H7 (cell line): ENCODE measurements around the gene CD79A. TPM values are rescaled to one million over a fixed set of nuclear protein-coding genes. Genes with fewer than 3 reads are reported as not detected.

Experiments
- DNase-seq: peaks from one replicate; pipeline ENCODE4 v3.0.0; 2012
- H3K27me3 ChIP-seq: 2 replicates; pipeline ENCODE4 v1.6.0; 2011; ENCODE audit warnings: mild to moderate bottlenecking, low read length; ENCODE audit not compliant: control insufficient read depth, insufficient read depth
- H3K36me3 ChIP-seq: replicated peaks from 2 replicates; pipeline ENCODE4 v1.5.1; 2011; ENCODE audit warnings: low read length; ENCODE audit not compliant: control insufficient read depth, insufficient read depth
- H3K4me3 ChIP-seq: 2 replicates; pipeline ENCODE4 v1.5.1; 2011; ENCODE audit warnings: low read depth, mild to moderate bottlenecking, control low read depth, low read length, moderate library complexity; ENCODE audit not compliant: insufficient read depth
- total RNA-seq: library from RNA; depleted of rRNA; stranded (reverse); fragments of >200 nt; shearing (Covaris generic); gene quantifications from 2 replicates; pipeline ENCODE4 v1.2.3, GENCODE V29; 2014

The CD79A gene
- total RNA-seq, 1 experiment from 2014 or later = not detected

- Histone ChIP-seq H3K27me3 (peaks cover 2% of the 10 kb centered on the region; the same call in 1 of the 2 replicates), H3K36me3 (peaks cover 4% of the 10 kb centered on the region), H3K4me3 (no peak overlapping the region)
- DNase-seq = no peak
Observed at GRCh38 chr19:41886761-41887710, 10.0 kb downstream of the CD79A start.

- peak; percentile 92 for DNase-seq
- peaks cover 4% of the 10 kb centered on the region for H3K36me3 ChIP-seq
- no peak overlapping the region for H3K4me3 ChIP-seq
- no peaks in the 10 kb centered on the region for H3K27me3 ChIP-seq
Observed at GRCh38 chr19:41887711-41888382, 10.8 kb downstream of the CD79A start.

GRCh38 chr19:41888926-41889325 is 11.8 kb downstream of the CD79A start:
- Histone ChIP-seq H3K27me3 (no peaks in the 10 kb centered on the region), H3K36me3 (peaks cover 4% of the 10 kb centered on the region), H3K4me3 (no peak overlapping the region)
- DNase-seq = no peak

GRCh38 chr19:41889896-41890295 is 12.8 kb downstream of the CD79A start:
- Histone ChIP-seq H3K36me3 (peaks cover 4% of the 10 kb centered on the region), H3K4me3 (no peak overlapping the region), H3K27me3 (no peaks in the 10 kb centered on the region)
- no peak for DNase-seq

GRCh38 chr19:41890936-41891335 is 13.9 kb downstream of the CD79A start:
- Histone ChIP-seq H3K36me3 (peaks cover 6% of the 10 kb centered on the region), H3K27me3 (no peaks in the 10 kb centered on the region), H3K4me3 (no peak overlapping the region)
- no peak for DNase-seq

- Histone ChIP-seq H3K36me3 (peaks cover 6% of the 10 kb centered on the region), H3K4me3 (no peak overlapping the region), H3K27me3 (no peaks in the 10 kb centered on the region)
- DNase-seq = no peak
Observed at GRCh38 chr19:41892173-41892902, 15.3 kb downstream of the CD79A start.

- DNase-seq = peak; percentile 92
- peaks cover 6% of the 10 kb centered on the region for H3K36me3 ChIP-seq
- no peaks in the 10 kb centered on the region for H3K27me3 ChIP-seq
- H3K4me3 ChIP-seq = no peak overlapping the region
Observed at GRCh38 chr19:41893899-41894298, 16.8 kb downstream of the CD79A start.

- peaks cover 4% of the 10 kb centered on the region for H3K36me3 ChIP-seq
- H3K27me3 ChIP-seq = no peaks in the 10 kb centered on the region
- DNase-seq = no peak
- no peak overlapping the region for H3K4me3 ChIP-seq
Observed at GRCh38 chr19:41894350-41894749, 17.3 kb downstream of the CD79A start.

GRCh38 chr19:41895745-41896580 is 18.9 kb downstream of the CD79A start:
- Histone ChIP-seq H3K4me3 (no peak overlapping the region), H3K27me3 (no peaks in the 10 kb centered on the region), H3K36me3 (peaks cover 9% of the 10 kb centered on the region)
- DNase-seq = peak; percentile 77

- H3K4me3 ChIP-seq = no peak overlapping the region
- no peak for DNase-seq
- H3K27me3 ChIP-seq = no peaks in the 10 kb centered on the region
- H3K36me3 ChIP-seq = peaks cover 10% of the 10 kb centered on the region
Observed at GRCh38 chr19:41896581-41896942, 19.5 kb downstream of the CD79A start.

GRCh38 chr19:41897181-41897580 is 20.1 kb downstream of the CD79A start:
- peak; percentile 79 for DNase-seq
- peaks cover 12% of the 10 kb centered on the region for H3K36me3 ChIP-seq
- no peaks in the 10 kb centered on the region for H3K27me3 ChIP-seq
- no peak overlapping the region for H3K4me3 ChIP-seq

GRCh38 chr19:41897820-41898219 is 20.7 kb downstream of the CD79A start:
- H3K27me3 ChIP-seq = no peaks in the 10 kb centered on the region
- no peak overlapping the region for H3K4me3 ChIP-seq
- H3K36me3 ChIP-seq = peaks cover 14% of the 10 kb centered on the region
- DNase-seq = no peak

GRCh38 chr19:41898235-41898634 is 21.2 kb downstream of the CD79A start:
- no peaks in the 10 kb centered on the region for H3K27me3 ChIP-seq
- peaks cover 18% of the 10 kb centered on the region for H3K36me3 ChIP-seq
- DNase-seq = no peak
- no peak overlapping the region for H3K4me3 ChIP-seq
